ENCODE data around the gene TECPR1.

Gene TECPR1

GRCh38 chr7:98230746-98231471 lies 21.1 kb downstream of the TECPR1 start:
- Histone ChIP-seq H3K27ac (ENCODE audit: low read length) (no peak overlapping the region), H3K36me3 (ENCODE audit: control insufficient read depth, low read depth, low read length) (no peaks in the 10 kb centered on the region), H3K4me3 (ENCODE audit: low read length) (no peak overlapping the region), H3K9me3 (ENCODE audit: control insufficient read depth, low read depth, low read length) (no peaks in the 10 kb centered on the region), H3K27me3 (ENCODE audit: control insufficient read depth, insufficient read depth, low read length) (no peaks in the 10 kb centered on the region), H3K9ac (ENCODE audit: low read length) (no peak overlapping the region), H3K4me1 (ENCODE audit: control insufficient read depth, low read depth, low read length) (no peaks in the 10 kb centered on the region)

GRCh38 chr7:98229991-98230745 lies 21.9 kb downstream of the TECPR1 start:
- Histone ChIP-seq H3K9me3 (ENCODE audit: control insufficient read depth, low read depth, low read length) (no peaks in the 10 kb centered on the region), H3K36me3 (ENCODE audit: control insufficient read depth, low read depth, low read length) (no peaks in the 10 kb centered on the region), H3K4me1 (ENCODE audit: control insufficient read depth, low read depth, low read length) (no peaks in the 10 kb centered on the region), H3K27ac (ENCODE audit: low read length) (no peak overlapping the region), H3K4me3 (ENCODE audit: low read length) (no peak overlapping the region), H3K9ac (ENCODE audit: low read length) (no peak overlapping the region), H3K27me3 (ENCODE audit: control insufficient read depth, insufficient read depth, low read length) (no peaks in the 10 kb centered on the region)

- Histone ChIP-seq H3K27ac (ENCODE audit: low read length) (no peak overlapping the region), H3K9me3 (ENCODE audit: control insufficient read depth, low read depth, low read length) (no peaks in the 10 kb centered on the region), H3K9ac (ENCODE audit: low read length) (no peak overlapping the region), H3K4me1 (ENCODE audit: control insufficient read depth, low read depth, low read length) (no peaks in the 10 kb centered on the region), H3K27me3 (ENCODE audit: control insufficient read depth, insufficient read depth, low read length) (no peaks in the 10 kb centered on the region), H3K36me3 (ENCODE audit: control insufficient read depth, low read depth, low read length) (no peaks in the 10 kb centered on the region), H3K4me3 (ENCODE audit: low read length) (no peak overlapping the region)
Measured at GRCh38 chr7:98229441-98229840, 22.6 kb downstream of the TECPR1 start.

GRCh38 chr7:98228801-98229200 lies 23.2 kb downstream of the TECPR1 start:
- no peaks in the 10 kb centered on the region for H3K27me3 ChIP-seq (ENCODE audit: control insufficient read depth, insufficient read depth, low read length)
- H3K4me1 ChIP-seq (ENCODE audit: control insufficient read depth, low read depth, low read length) = no peaks in the 10 kb centered on the region
- H3K36me3 ChIP-seq (ENCODE audit: control insufficient read depth, low read depth, low read length) = no peaks in the 10 kb centered on the region
- no peak overlapping the region for H3K9ac ChIP-seq (ENCODE audit: low read length)
- H3K9me3 ChIP-seq (ENCODE audit: control insufficient read depth, low read depth, low read length) = no peaks in the 10 kb centered on the region
- no peak overlapping the region for H3K4me3 ChIP-seq (ENCODE audit: low read length)
- H3K27ac ChIP-seq (ENCODE audit: low read length) = no peak overlapping the region

- H3K9ac ChIP-seq (ENCODE audit: low read length) = no peak overlapping the region
- H3K9me3 ChIP-seq (ENCODE audit: control insufficient read depth, low read depth, low read length) = no peaks in the 10 kb centered on the region
- H3K27me3 ChIP-seq (ENCODE audit: control insufficient read depth, insufficient read depth, low read length) = no peaks in the 10 kb centered on the region
- H3K27ac ChIP-seq (ENCODE audit: low read length) = no peak overlapping the region
- H3K4me1 ChIP-seq (ENCODE audit: control insufficient read depth, low read depth, low read length) = no peaks in the 10 kb centered on the region
- no peaks in the 10 kb centered on the region for H3K36me3 ChIP-seq (ENCODE audit: control insufficient read depth, low read depth, low read length)
- H3K4me3 ChIP-seq (ENCODE audit: low read length) = no peak overlapping the region
Measured at GRCh38 chr7:98227939-98228338, 24.1 kb downstream of the TECPR1 start.

GRCh38 chr7:98225913-98226614 lies 26.0 kb downstream of the TECPR1 start:
- no peak overlapping the region for H3K9ac ChIP-seq (ENCODE audit: low read length)
- no peaks in the 10 kb centered on the region for H3K27me3 ChIP-seq (ENCODE audit: control insufficient read depth, insufficient read depth, low read length)
- no peaks in the 10 kb centered on the region for H3K36me3 ChIP-seq (ENCODE audit: control insufficient read depth, low read depth, low read length)
- H3K4me1 ChIP-seq (ENCODE audit: control insufficient read depth, low read depth, low read length) = no peaks in the 10 kb centered on the region
- no peak overlapping the region for H3K27ac ChIP-seq (ENCODE audit: low read length)
- H3K9me3 ChIP-seq (ENCODE audit: control insufficient read depth, low read depth, low read length) = no peaks in the 10 kb centered on the region
- no peak overlapping the region for H3K4me3 ChIP-seq (ENCODE audit: low read length)

GRCh38 chr7:98224701-98225181 lies 27.3 kb downstream of the TECPR1 start:
- no peak overlapping the region for H3K9ac ChIP-seq (ENCODE audit: low read length)
- no peaks in the 10 kb centered on the region for H3K27me3 ChIP-seq (ENCODE audit: control insufficient read depth, insufficient read depth, low read length)
- H3K4me3 ChIP-seq (ENCODE audit: low read length) = no peak overlapping the region
- H3K27ac ChIP-seq (ENCODE audit: low read length) = no peak overlapping the region
- H3K4me1 ChIP-seq (ENCODE audit: control insufficient read depth, low read depth, low read length) = no peaks in the 10 kb centered on the region
- H3K9me3 ChIP-seq (ENCODE audit: control insufficient read depth, low read depth, low read length) = no peaks in the 10 kb centered on the region
- H3K36me3 ChIP-seq (ENCODE audit: control insufficient read depth, low read depth, low read length) = no peaks in the 10 kb centered on the region

GRCh38 chr7:98223898-98224700 lies 27.9 kb downstream of the TECPR1 start:
- H3K27ac ChIP-seq (ENCODE audit: low read length) = no peak overlapping the region

GRCh38 chr7:98223351-98223897 lies 28.6 kb downstream of the TECPR1 start:
- Histone ChIP-seq H3K27ac (ENCODE audit: low read length) (no peak overlapping the region), H3K9ac (ENCODE audit: low read length) (no peak overlapping the region), H3K9me3 (ENCODE audit: control insufficient read depth, low read depth, low read length) (no peaks in the 10 kb centered on the region), H3K27me3 (ENCODE audit: control insufficient read depth, insufficient read depth, low read length) (no peaks in the 10 kb centered on the region), H3K4me3 (ENCODE audit: low read length) (no peak overlapping the region), H3K4me1 (ENCODE audit: control insufficient read depth, low read depth, low read length) (no peaks in the 10 kb centered on the region), H3K36me3 (ENCODE audit: control insufficient read depth, low read depth, low read length) (no peaks in the 10 kb centered on the region)

More at GRCh38 chr7:98223898-98224700, 27.9 kb downstream of the TECPR1 start:
- no peak overlapping the region for H3K4me3 ChIP-seq (ENCODE audit: low read length)
- no peaks in the 10 kb centered on the region for H3K36me3 ChIP-seq (ENCODE audit: control insufficient read depth, low read depth, low read length)
- no peaks in the 10 kb centered on the region for H3K27me3 ChIP-seq (ENCODE audit: control insufficient read depth, insufficient read depth, low read length)
- H3K9me3 ChIP-seq (ENCODE audit: control insufficient read depth, low read depth, low read length) = no peaks in the 10 kb centered on the region
- no peak overlapping the region for H3K9ac ChIP-seq (ENCODE audit: low read length)
- H3K4me1 ChIP-seq (ENCODE audit: control insufficient read depth, low read depth, low read length) = no peaks in the 10 kb centered on the region

- Histone ChIP-seq H3K4me3 (ENCODE audit: low read length) (no peak overlapping the region), H3K27ac (ENCODE audit: low read length) (no peak overlapping the region), H3K9ac (ENCODE audit: low read length) (no peak overlapping the region), H3K36me3 (ENCODE audit: control insufficient read depth, low read depth, low read length) (no peaks in the 10 kb centered on the region), H3K27me3 (ENCODE audit: control insufficient read depth, insufficient read depth, low read length) (no peaks in the 10 kb centered on the region), H3K4me1 (ENCODE audit: control insufficient read depth, low read depth, low read length) (no peaks in the 10 kb centered on the region), H3K9me3 (ENCODE audit: control insufficient read depth, low read depth, low read length) (no peaks in the 10 kb centered on the region)
Measured at GRCh38 chr7:98222533-98223195, 29.4 kb downstream of the TECPR1 start.
